HCT116 (cell line): ENCODE measurements around the gene SPRN. TPM values are rescaled to one million over a fixed set of nuclear protein-coding genes. Genes with fewer than 3 reads are reported as not detected.

Experiments used
- ATAC-seq: fragments of 200-7000 bp; cut with Tn5 transposase; 2 replicates; pipeline ENCODE4 v1.9.1; 2020; ENCODE audit warnings: mild to moderate bottlenecking, moderate library complexity
- BruUV-seq: library from RNA; stranded (reverse); fragments of 400-500 nt; replicated peaks from 2 replicates; lab custom pipeline; 2021; lab: Mats Ljungman, UMichigan
- CTCF ChIA-PET: fragments of 300-600 bp; sonication (Branson Sonifier 250); formaldehyde crosslinking; loops from one replicate; lab custom pipeline; 2021; ENCODE audit warnings: antibody characterized with exemption; lab: Charles Lee
- POLR2A ChIA-PET: fragments of 300-600, 350-600 bp; sonication (Branson Sonifier 250); formaldehyde crosslinking; loops from one replicate; lab custom pipeline; 2021; ENCODE audit warnings: antibody characterized with exemption; lab: Charles Lee
- RAD21 ChIA-PET, 2 experiments: fragments of 300-600 bp; sonication (Branson Sonifier 250); formaldehyde crosslinking; loops; one replicate each; lab custom pipeline; 2023; ENCODE audit warnings: low total read pairs in 2 of 2; ENCODE audit not compliant: uncharacterized antibody in 2 of 2, unreplicated experiment in 2 of 2, low non-redundant PET in 1 of 2; lab: Charles Lee
- DNase-seq: peaks from one replicate; pipeline ENCODE4 v3.0.0-alpha.2; 2010; ENCODE audit warnings: low read depth, low spot score
- H2AFZ ChIP-seq: fragments of 200-600 bp; shearing (Covaris generic), sonication (generic); 2 replicates; pipeline ENCODE4 v1.6.1; 2017; ENCODE audit warnings: low read depth, mixed run types, mixed read lengths, antibody characterized with exemption, low read length; ENCODE audit not compliant: poor library complexity, severe bottlenecking
- H3K27ac ChIP-seq: 2 replicates; pipeline ENCODE4 v1.5.1; 2012; ENCODE audit warnings: low read depth, low read length
- H3K27me3 ChIP-seq: fragments of 200-600 bp; sonication (generic); 2 replicates; pipeline ENCODE4 v1.6.1; 2016; ENCODE audit warnings: mixed run types, low read length, mixed read lengths; ENCODE audit not compliant: insufficient read depth
- H3K36me3 ChIP-seq, 2 experiments: fragments of 200-500 bp in 1 of 2; fragments of 200-600 bp in 1 of 2; sonication (Bioruptor generic) in 1 of 2; sonication (generic) in 1 of 2; 2 replicates each; pipeline versions ENCODE4 v1.5.1 to v1.6.1; 2014 to 2016; ENCODE audit warnings: low read length in 2 of 2, inconsistent platforms in 1 of 2, mixed read lengths in 1 of 2, mixed run types in 1 of 2; ENCODE audit not compliant: insufficient read depth in 2 of 2, control insufficient read depth in 1 of 2
- H3K4me1 ChIP-seq, 2 experiments: fragments of 200-600 bp in 1 of 2; sonication (generic) in 1 of 2; 2 replicates each; pipeline versions ENCODE4 v1.5.1 to v1.6.1; 2012 to 2017; ENCODE audit warnings: low read length in 2 of 2, inconsistent platforms in 1 of 2, mild to moderate bottlenecking in 1 of 2, mixed read lengths in 1 of 2, mixed run types in 1 of 2, moderate library complexity in 1 of 2; ENCODE audit not compliant: insufficient read depth in 2 of 2, control insufficient read depth in 1 of 2
- H3K4me2 ChIP-seq: fragments of 200-600 bp; sonication (generic); 2 replicates; pipeline ENCODE4 v1.6.1; 2017; ENCODE audit warnings: mixed run types, low read length, mixed read lengths
- H3K4me3 ChIP-seq, 2 experiments: fragments of 200-600 bp in 1 of 2; sonication (generic) in 1 of 2; replicated peaks in 1 of 2; 2 replicates each; pipeline ENCODE4 v1.5.1; 2011 to 2016; ENCODE audit warnings: low read length in 2 of 2, control low read depth in 1 of 2, low read depth in 1 of 2, mild to moderate bottlenecking in 1 of 2, mixed read lengths in 1 of 2, mixed run types in 1 of 2
- H3K79me2 ChIP-seq: fragments of 200-600 bp; sonication (generic); 2 replicates; pipeline ENCODE4 v1.6.1; 2017; ENCODE audit warnings: mild to moderate bottlenecking, mixed run types, low read length, moderate library complexity, mixed read lengths; ENCODE audit not compliant: insufficient read depth
- H3K9ac ChIP-seq: fragments of 200-600 bp; sonication (generic); 2 replicates; pipeline ENCODE4 v1.6.1; 2016; ENCODE audit warnings: low read length, mixed read lengths
- H3K9me2 ChIP-seq: fragments of 200-600 bp; sonication (generic), shearing (Covaris generic); 2 replicates; pipeline ENCODE4 v1.6.1; 2017; ENCODE audit warnings: mixed run types, mild to moderate bottlenecking, moderate library complexity; ENCODE audit not compliant: insufficient read depth
- H3K9me3 ChIP-seq, 2 experiments: fragments of 200-500 bp in 1 of 2; fragments of 200-600 bp in 1 of 2; sonication (Bioruptor generic) in 1 of 2; sonication (generic) in 1 of 2; 2 replicates each; pipeline ENCODE4 v1.6.1; 2014 to 2017; ENCODE audit warnings: low read length in 2 of 2, mixed read lengths in 2 of 2, inconsistent platforms in 1 of 2, low read depth in 1 of 2, mild to moderate bottlenecking in 1 of 2, mixed run types in 1 of 2, moderate library complexity in 1 of 2; ENCODE audit not compliant: control insufficient read depth in 1 of 2, insufficient read depth in 1 of 2
- H4K20me1 ChIP-seq: fragments of 200-600 bp; sonication (generic), shearing (Covaris generic); 2 replicates; pipeline ENCODE4 v1.6.1; 2017; ENCODE audit warnings: mixed run types, mild to moderate bottlenecking, moderate library complexity; ENCODE audit not compliant: insufficient read depth
- CBX3 ChIP-seq: IDR thresholded peaks from 2 replicates; pipeline ENCODE4 v1.6.1; 2012; ENCODE audit warnings: low read depth
- CEBPB ChIP-seq: IDR thresholded peaks from 2 replicates; pipeline ENCODE4 v1.6.1; 2012; ENCODE audit warnings: low read depth
- EGR1 ChIP-seq: IDR thresholded peaks from 2 replicates; pipeline ENCODE4 v1.6.1; 2012; ENCODE audit warnings: low read depth
- ELF1 ChIP-seq: IDR thresholded peaks from 2 replicates; pipeline ENCODE4 v1.6.1; 2012; ENCODE audit warnings: low read depth, borderline replicate concordance
- EZH2 ChIP-seq: fragments of 200-600 bp; sonication (generic); IDR thresholded peaks from 2 replicates; pipeline ENCODE4 v1.6.1; 2017; ENCODE audit warnings: antibody characterized with exemption, mixed run types
- EZH2phosphoT487 ChIP-seq: fragments of 200-600 bp; IDR thresholded peaks from 2 replicates; pipeline ENCODE4 v1.6.1; 2018; ENCODE audit warnings: antibody characterized with exemption, borderline replicate concordance
- FOSL1 ChIP-seq: IDR thresholded peaks from 2 replicates; pipeline ENCODE4 v1.6.1; 2012; ENCODE audit warnings: low read depth
- JUND ChIP-seq: IDR thresholded peaks from 2 replicates; pipeline ENCODE4 v1.6.1; 2012
- POLR2A ChIP-seq: IDR thresholded peaks from 2 replicates; pipeline ENCODE4 v1.7.0; 2011; ENCODE audit warnings: borderline replicate concordance; ENCODE audit not compliant: insufficient read depth, insufficient read length; ENCODE audit errors: extremely low read depth
- POLR2AphosphoS5 ChIP-seq: IDR thresholded peaks from 2 replicates; pipeline ENCODE4 v1.6.1; 2011; ENCODE audit warnings: mild to moderate bottlenecking, low read depth, low read length, moderate library complexity
- RAD21 ChIP-seq: IDR thresholded peaks from 2 replicates; pipeline ENCODE4 v1.6.1; 2012; ENCODE audit warnings: low read depth, mild to moderate bottlenecking
- SP1 ChIP-seq: IDR thresholded peaks from 2 replicates; pipeline ENCODE4 v1.6.1; 2012; ENCODE audit warnings: low read depth
- SRF ChIP-seq: IDR thresholded peaks from 2 replicates; pipeline ENCODE4 v1.6.1; 2012; ENCODE audit warnings: low read depth
- TCF7L2 ChIP-seq: IDR thresholded peaks from 2 replicates; pipeline ENCODE4 v1.7.0; 2011; ENCODE audit warnings: borderline replicate concordance, inconsistent platforms; ENCODE audit not compliant: insufficient read depth, insufficient read length; ENCODE audit errors: extremely low read depth
- YY1 ChIP-seq: IDR thresholded peaks from 2 replicates; pipeline ENCODE4 v1.6.1; 2011; ENCODE audit warnings: low read length, low read depth, moderate library complexity, mild to moderate bottlenecking; ENCODE audit not compliant: insufficient replicate concordance; ENCODE audit errors: extremely low read depth
- ZFX ChIP-seq: fragments of 450-650 bp; IDR thresholded peaks from 2 replicates; pipeline ENCODE4 v1.6.1; 2017
- intact Hi-C: fragments of 100-400 bp; cut with micrococcal nuclease; formaldehyde crosslinking; loops from 2 replicates; pipeline ENCODE4 v1.10.0; 2022
- total RNA-seq: library from RNA; stranded (reverse); gene quantifications from one replicate; pipeline ENCODE4 v1.2.1, GENCODE V29; 2021; ENCODE audit not compliant: unreplicated experiment
- TF ChIP-seq, protein P1 (sequence below), 3 experiments: fragments of 200-600 bp in 1 of 3; sonication (generic) in 1 of 3; IDR thresholded peaks in 2 of 3; conservative IDR thresholded peaks in 1 of 3; 2 replicates each; pipeline ENCODE4 v1.5.1; 2012 to 2017; ENCODE audit warnings: low read depth in 2 of 3, low read length in 2 of 3, antibody characterized with exemption in 1 of 3, borderline replicate concordance in 1 of 3, control low read depth in 1 of 3, mild to moderate bottlenecking in 1 of 3, mixed read lengths in 1 of 3, mixed run types in 1 of 3, moderate library complexity in 1 of 3; ENCODE audit not compliant: insufficient read depth in 1 of 3
- TF ChIP-seq, protein P2 (sequence below): IDR thresholded peaks from 2 replicates; pipeline ENCODE4 v1.6.1; 2012
- TF ChIP-seq, protein P3 (sequence below): IDR thresholded peaks from 2 replicates; pipeline ENCODE4 v1.6.1; 2012
- TF ChIP-seq, protein P4 (sequence below): IDR thresholded peaks from 2 replicates; pipeline ENCODE4 v1.6.1; 2012; ENCODE audit warnings: low read depth

The SPRN gene
- total RNA-seq, 1 experiment from 2014 or later: not detected

DNA sequence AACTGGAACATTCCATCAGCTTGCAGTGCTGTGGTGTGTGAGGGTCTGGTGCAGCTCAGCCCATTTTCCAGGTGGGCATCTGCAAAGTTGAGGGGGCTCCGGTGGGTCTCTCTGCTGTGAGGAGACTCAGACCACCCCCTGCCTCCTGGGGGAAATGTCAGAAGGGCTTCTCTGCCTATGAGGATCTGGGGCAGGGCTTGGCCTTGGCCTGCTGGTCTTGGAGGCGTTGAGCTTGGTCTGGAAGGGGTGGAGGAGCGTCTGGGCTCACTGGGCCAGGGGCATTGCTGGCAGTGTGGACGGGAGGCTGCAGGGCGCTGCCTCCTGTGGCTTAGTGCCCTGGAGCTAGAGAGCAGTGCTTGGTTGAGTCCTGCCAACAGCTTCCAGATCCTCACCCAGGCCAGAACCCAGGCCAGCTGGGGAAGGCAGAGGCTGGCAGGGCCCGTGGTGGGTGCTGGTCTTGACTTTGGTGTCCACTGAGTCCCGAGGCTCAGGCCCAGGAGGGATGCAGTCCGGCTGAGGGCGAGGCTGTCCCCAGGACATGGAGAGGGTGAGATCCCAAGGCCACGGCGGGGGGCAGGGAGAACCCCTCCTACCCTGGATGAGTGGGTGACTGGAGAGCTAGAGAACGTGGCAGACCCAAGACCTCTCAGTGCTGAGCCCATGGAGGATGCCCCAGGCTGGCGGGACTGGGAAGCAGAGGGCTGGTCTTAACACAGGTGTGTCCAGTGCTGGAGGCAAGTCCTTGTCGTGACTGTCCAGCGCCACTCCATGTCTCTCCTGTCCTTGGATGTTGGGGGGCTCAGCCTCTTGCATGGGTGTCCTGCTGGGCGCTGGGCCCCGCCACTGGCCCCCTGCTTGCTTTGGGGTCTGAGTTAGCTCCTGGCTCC, 2.8 kb downstream of the SPRN start:
- DNase-seq (no peak), ATAC-seq (no peak)
- Histone ChIP-seq H3K79me2 (no peaks in the 10 kb centered on the region), H3K9ac (no peak overlapping the region), H2AFZ (no peak overlapping the region), H3K27me3 (no peaks in the 10 kb centered on the region), H3K9me3 (no peaks in the 10 kb centered on the region), H4K20me1 (no peaks in the 10 kb centered on the region), H3K27ac (no peak overlapping the region), H3K4me3 (no peak overlapping the region), H3K36me3 (no peaks in the 10 kb centered on the region), H3K4me2 (no peak overlapping the region), H3K9me2 (no peaks in the 10 kb centered on the region), H3K4me1 (no peaks in the 10 kb centered on the region)
- ChIA-PET RAD21 (no interaction called here), POLR2A (no interaction called here), CTCF (no interaction called here)
- TF ChIP-seq ZFX: no peak
- TF ChIP-seq, protein P1, sequence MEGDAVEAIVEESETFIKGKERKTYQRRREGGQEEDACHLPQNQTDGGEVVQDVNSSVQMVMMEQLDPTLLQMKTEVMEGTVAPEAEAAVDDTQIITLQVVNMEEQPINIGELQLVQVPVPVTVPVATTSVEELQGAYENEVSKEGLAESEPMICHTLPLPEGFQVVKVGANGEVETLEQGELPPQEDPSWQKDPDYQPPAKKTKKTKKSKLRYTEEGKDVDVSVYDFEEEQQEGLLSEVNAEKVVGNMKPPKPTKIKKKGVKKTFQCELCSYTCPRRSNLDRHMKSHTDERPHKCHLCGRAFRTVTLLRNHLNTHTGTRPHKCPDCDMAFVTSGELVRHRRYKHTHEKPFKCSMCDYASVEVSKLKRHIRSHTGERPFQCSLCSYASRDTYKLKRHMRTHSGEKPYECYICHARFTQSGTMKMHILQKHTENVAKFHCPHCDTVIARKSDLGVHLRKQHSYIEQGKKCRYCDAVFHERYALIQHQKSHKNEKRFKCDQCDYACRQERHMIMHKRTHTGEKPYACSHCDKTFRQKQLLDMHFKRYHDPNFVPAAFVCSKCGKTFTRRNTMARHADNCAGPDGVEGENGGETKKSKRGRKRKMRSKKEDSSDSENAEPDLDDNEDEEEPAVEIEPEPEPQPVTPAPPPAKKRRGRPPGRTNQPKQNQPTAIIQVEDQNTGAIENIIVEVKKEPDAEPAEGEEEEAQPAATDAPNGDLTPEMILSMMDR (IDR thresholded peaks at IDR 0.05 in 2 of 3, conservative IDR thresholded peaks at IDR 0.05 in 1 of 3; ENCODE audit: borderline replicate concordance in 1 of 3, insufficient read depth in 1 of 3, low read depth in 2 of 3, low read length in 2 of 3): no peak
- no peak for TF ChIP-seq JUND
- no peak for TF ChIP-seq TCF7L2
- no peak for TF ChIP-seq SRF
- TF ChIP-seq, protein P2, sequence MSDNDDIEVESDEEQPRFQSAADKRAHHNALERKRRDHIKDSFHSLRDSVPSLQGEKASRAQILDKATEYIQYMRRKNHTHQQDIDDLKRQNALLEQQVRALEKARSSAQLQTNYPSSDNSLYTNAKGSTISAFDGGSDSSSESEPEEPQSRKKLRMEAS: no peak
- TF ChIP-seq POLR2AphosphoS5: no peak
- no peak for TF ChIP-seq RAD21
- TF ChIP-seq EZH2: no peak
- TF ChIP-seq, protein P3, sequence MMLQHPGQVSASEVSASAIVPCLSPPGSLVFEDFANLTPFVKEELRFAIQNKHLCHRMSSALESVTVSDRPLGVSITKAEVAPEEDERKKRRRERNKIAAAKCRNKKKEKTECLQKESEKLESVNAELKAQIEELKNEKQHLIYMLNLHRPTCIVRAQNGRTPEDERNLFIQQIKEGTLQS: no peak
- TF ChIP-seq EGR1: no peak
- no peak for TF ChIP-seq SP1
- TF ChIP-seq CEBPB: no peak
- TF ChIP-seq, protein P4, sequence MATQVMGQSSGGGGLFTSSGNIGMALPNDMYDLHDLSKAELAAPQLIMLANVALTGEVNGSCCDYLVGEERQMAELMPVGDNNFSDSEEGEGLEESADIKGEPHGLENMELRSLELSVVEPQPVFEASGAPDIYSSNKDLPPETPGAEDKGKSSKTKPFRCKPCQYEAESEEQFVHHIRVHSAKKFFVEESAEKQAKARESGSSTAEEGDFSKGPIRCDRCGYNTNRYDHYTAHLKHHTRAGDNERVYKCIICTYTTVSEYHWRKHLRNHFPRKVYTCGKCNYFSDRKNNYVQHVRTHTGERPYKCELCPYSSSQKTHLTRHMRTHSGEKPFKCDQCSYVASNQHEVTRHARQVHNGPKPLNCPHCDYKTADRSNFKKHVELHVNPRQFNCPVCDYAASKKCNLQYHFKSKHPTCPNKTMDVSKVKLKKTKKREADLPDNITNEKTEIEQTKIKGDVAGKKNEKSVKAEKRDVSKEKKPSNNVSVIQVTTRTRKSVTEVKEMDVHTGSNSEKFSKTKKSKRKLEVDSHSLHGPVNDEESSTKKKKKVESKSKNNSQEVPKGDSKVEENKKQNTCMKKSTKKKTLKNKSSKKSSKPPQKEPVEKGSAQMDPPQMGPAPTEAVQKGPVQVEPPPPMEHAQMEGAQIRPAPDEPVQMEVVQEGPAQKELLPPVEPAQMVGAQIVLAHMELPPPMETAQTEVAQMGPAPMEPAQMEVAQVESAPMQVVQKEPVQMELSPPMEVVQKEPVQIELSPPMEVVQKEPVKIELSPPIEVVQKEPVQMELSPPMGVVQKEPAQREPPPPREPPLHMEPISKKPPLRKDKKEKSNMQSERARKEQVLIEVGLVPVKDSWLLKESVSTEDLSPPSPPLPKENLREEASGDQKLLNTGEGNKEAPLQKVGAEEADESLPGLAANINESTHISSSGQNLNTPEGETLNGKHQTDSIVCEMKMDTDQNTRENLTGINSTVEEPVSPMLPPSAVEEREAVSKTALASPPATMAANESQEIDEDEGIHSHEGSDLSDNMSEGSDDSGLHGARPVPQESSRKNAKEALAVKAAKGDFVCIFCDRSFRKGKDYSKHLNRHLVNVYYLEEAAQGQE: no peak
- no peak for TF ChIP-seq FOSL1
- TF ChIP-seq EZH2phosphoT487: no peak
- no peak for TF ChIP-seq YY1
- TF ChIP-seq POLR2A: no peak
- TF ChIP-seq CBX3: no peak
- TF ChIP-seq ELF1: no peak
- intact Hi-C loops: no loop called here
- BruUV-seq: no TSS peak
